A549 (cell line): Measurements from ENCODE around the gene PPM1L.

Source experiments
- CTCF ChIP-seq: fragments of >200 bp; sonication (Bioruptor Twin); formaldehyde crosslinking; IDR thresholded peaks from 3 replicates; pipeline ENCODE4 v1.5.1; 2016
- EP300 ChIP-seq, 2 experiments: fragments of >200 bp; sonication (Bioruptor Twin); formaldehyde crosslinking; IDR thresholded peaks; 2 replicates in 1 of 2; 3 replicates in 1 of 2; pipeline ENCODE4 v1.6.1; 2016 to 2017
- MAFK ChIP-seq: fragments of 450-650 bp; IDR thresholded peaks from 2 replicates; pipeline ENCODE4 v1.6.1; 2014; ENCODE audit not compliant: partially characterized antibody
- NPAS2 ChIP-seq: fragments of 250-450 bp; sonication (Bioruptor Pico); IDR thresholded peaks from 2 replicates; pipeline ENCODE4 v1.8.0; 2022; ENCODE audit warnings: mild to moderate bottlenecking, moderate library complexity, borderline replicate concordance
- POLR2A ChIP-seq: IDR thresholded peaks from 2 replicates; pipeline ENCODE4 v1.6.1; 2012; ENCODE audit warnings: mild to moderate bottlenecking, low read length
- RFX5 ChIP-seq: fragments of 450-650 bp; IDR thresholded peaks from 2 replicates; pipeline ENCODE4 v1.7.1; 2014; ENCODE audit warnings: antibody characterized with exemption, mild to moderate bottlenecking, moderate library complexity

- TF ChIP-seq CTCF (no peak), RFX5 (no peak), NPAS2 (CRISPR knock-in tag) (no peak), MAFK (no peak), POLR2A (no peak), EP300 (IDR thresholded peaks at IDR 0.05) (no peak)
Observed at GRCh38 chr3:161014843-161015749, 259.1 kb downstream of the PPM1L start.
